Osteocyte (in vitro differentiated cells): ENCODE results near the gene CYRIA. TPM values are rescaled to one million over a fixed set of nuclear protein-coding genes. Genes with fewer than 3 reads are reported as not detected.

ENCODE experiments used
- DNase-seq: peaks from one replicate; pipeline ENCODE4 v3.0.0; 2021; ENCODE audit warnings: mixed read lengths; ENCODE audit not compliant: unreplicated experiment; ENCODE audit errors: extremely low spot score
- H3K27ac Mint-ChIP-seq: one replicate; pipeline ENCODE4 v1.8.0; 2021; ENCODE audit warnings: mild to moderate bottlenecking, mixed read lengths; ENCODE audit not compliant: unreplicated experiment
- H3K27me3 Mint-ChIP-seq: one replicate; pipeline ENCODE4 v1.8.0; 2021; ENCODE audit warnings: mixed read lengths; ENCODE audit not compliant: unreplicated experiment
- H3K36me3 Mint-ChIP-seq: one replicate; pipeline ENCODE4 v1.8.0; 2021; ENCODE audit warnings: mixed read lengths; ENCODE audit not compliant: unreplicated experiment
- H3K4me1 Mint-ChIP-seq: one replicate; pipeline ENCODE4 v1.8.0; 2021; ENCODE audit warnings: mixed read lengths; ENCODE audit not compliant: unreplicated experiment
- H3K4me3 Mint-ChIP-seq: one replicate; pipeline ENCODE4 v1.8.0; 2021; ENCODE audit warnings: mild to moderate bottlenecking, moderate library complexity, mixed read lengths; ENCODE audit not compliant: unreplicated experiment
- H3K9me3 Mint-ChIP-seq: one replicate; pipeline ENCODE4 v1.8.0; 2021; ENCODE audit warnings: mixed read lengths; ENCODE audit not compliant: unreplicated experiment
- CTCF ChIP-seq: fragments of 200-600 bp; sonication (generic); IDR thresholded peaks from 2 replicates; pipeline ENCODE4 v1.5.0; 2021; ENCODE audit warnings: antibody characterized with exemption, mild to moderate bottlenecking, moderate library complexity
- total RNA-seq: library from RNA; stranded (reverse); gene quantifications from 2 replicates; pipeline ENCODE4 v1.2.1, GENCODE V29; 2021

Gene CYRIA
- total RNA-seq, 1 donor from 2014 or later = 2.8 TPM

GRCh38 chr2:16655905-16656642 lies 9.6 kb downstream of the CYRIA start:
- TF ChIP-seq CTCF = no peak
- Mint-ChIP-seq H3K4me3 (no peak overlapping the region), H3K9me3 (no peaks in the 10 kb centered on the region), H3K27me3 (peaks cover 33% of the 10 kb centered on the region), H3K36me3 (no peaks in the 10 kb centered on the region), H3K27ac (no peak overlapping the region), H3K4me1 (peaks cover 23% of the 10 kb centered on the region)
- peak; percentile 13 for DNase-seq

GRCh38 chr2:16655445-16655837 lies 10.2 kb downstream of the CYRIA start:
- TF ChIP-seq CTCF = no peak
- Mint-ChIP-seq H3K9me3 (no peaks in the 10 kb centered on the region), H3K4me1 (peaks cover 30% of the 10 kb centered on the region), H3K36me3 (no peaks in the 10 kb centered on the region), H3K27ac (no peak overlapping the region), H3K27me3 (peaks cover 30% of the 10 kb centered on the region), H3K4me3 (no peak overlapping the region)
- peak; percentile 25 for DNase-seq

GRCh38 chr2:16654833-16655444 lies 10.7 kb downstream of the CYRIA start:
- H3K9me3 Mint-ChIP-seq = no peaks in the 10 kb centered on the region
- no peak overlapping the region for H3K4me3 Mint-ChIP-seq
- no peak overlapping the region for H3K27ac Mint-ChIP-seq
- H3K4me1 Mint-ChIP-seq = peaks cover 35% of the 10 kb centered on the region
- DNase-seq = peak; percentile 34
- no peaks in the 10 kb centered on the region for H3K36me3 Mint-ChIP-seq
- peaks cover 25% of the 10 kb centered on the region for H3K27me3 Mint-ChIP-seq
- TF ChIP-seq CTCF = no peak

GRCh38 chr2:16653799-16654198 lies 11.8 kb downstream of the CYRIA start:
- TF ChIP-seq CTCF = no peak
- no peak overlapping the region for H3K27ac Mint-ChIP-seq
- H3K36me3 Mint-ChIP-seq = no peaks in the 10 kb centered on the region
- no peaks in the 10 kb centered on the region for H3K9me3 Mint-ChIP-seq
- H3K4me1 Mint-ChIP-seq = peaks cover 41% of the 10 kb centered on the region
- DNase-seq = no peak
- no peak overlapping the region for H3K4me3 Mint-ChIP-seq
- peaks cover 15% of the 10 kb centered on the region for H3K27me3 Mint-ChIP-seq

GRCh38 chr2:16653083-16653375 lies 12.6 kb downstream of the CYRIA start:
- no peaks in the 10 kb centered on the region for H3K9me3 Mint-ChIP-seq
- no peaks in the 10 kb centered on the region for H3K36me3 Mint-ChIP-seq
- no peak for DNase-seq
- no peak for TF ChIP-seq CTCF
- peaks cover 9% of the 10 kb centered on the region for H3K27me3 Mint-ChIP-seq
- peak overlapping the region; percentile 88 for H3K27ac Mint-ChIP-seq
- no peak overlapping the region for H3K4me3 Mint-ChIP-seq
- peaks cover 41% of the 10 kb centered on the region for H3K4me1 Mint-ChIP-seq
